GM12878 (cell line): Measurements from ENCODE around the gene ZNF410. TPM values are rescaled to one million over a fixed set of nuclear protein-coding genes. Genes with fewer than 3 reads are reported as not detected.

Experiments used
- ATAC-seq: fragments of 200-7000 bp; cut with Tn5 transposase; 3 replicates; pipeline ENCODE4 v1.9.1; 2020; ENCODE audit warnings: mild to moderate bottlenecking, moderate library complexity
- BruUV-seq: library from RNA; stranded (reverse); fragments of 400-500 nt; replicated peaks from 2 replicates; lab custom pipeline; 2021; lab: Mats Ljungman, UMichigan
- CTCF ChIA-PET: fragments of 300-600 bp; sonication (Branson Sonifier 250); formaldehyde crosslinking; extraction: SDS; loops from one replicate; lab custom pipeline; 2021; ENCODE audit warnings: inconsistent platforms; lab: Yijun Ruan, JAX
- POLR2A ChIA-PET: fragments of 350-600 bp; formaldehyde crosslinking; extraction: SDS; loops from one replicate; lab custom pipeline; 2021; ENCODE audit warnings: inconsistent platforms; lab: Charles Lee
- RAD21 ChIA-PET: fragments of 300-600 bp; sonication (Branson Sonifier 250); formaldehyde crosslinking; loops from one replicate; lab custom pipeline; 2023; ENCODE audit warnings: antibody characterized with exemption; ENCODE audit not compliant: unreplicated experiment; lab: Charles Lee
- SMC1A ChIA-PET: fragments of 300-600 bp; sonication (Branson Sonifier 250); formaldehyde crosslinking; loops from one replicate; lab custom pipeline; 2023; ENCODE audit not compliant: unreplicated experiment, uncharacterized antibody; lab: Charles Lee
- DNase-seq: peaks from one replicate; pipeline ENCODE4 v3.0.0-alpha.2; 2011; ENCODE audit warnings: low read depth, low spot score
- FAIRE-seq: peaks from 3 replicates; lab custom pipeline; 2011; peaks lifted over from hg19 to GRCh38; lab: Jason Lieb, UNC
- H2AFZ ChIP-seq: 2 replicates; pipeline ENCODE4 v1.6.0; 2011; ENCODE audit warnings: low read depth, low read length, control low read depth; ENCODE audit not compliant: control insufficient read depth
- H3K27ac ChIP-seq: 2 replicates; pipeline ENCODE4 v1.5.1; 2011; ENCODE audit warnings: control low read depth; ENCODE audit not compliant: control insufficient read depth, insufficient read depth
- H3K27me3 ChIP-seq, 2 experiments: replicated peaks in 1 of 2; 2 replicates each; pipeline versions ENCODE4 v1.6.0 to v1.6.1; 2011; ENCODE audit warnings: low read length in 1 of 2; ENCODE audit not compliant: control insufficient read depth in 2 of 2, insufficient read depth in 2 of 2
- H3K36me3 ChIP-seq, 2 experiments: 2 replicates each; pipeline ENCODE4 v1.5.1; 2011; ENCODE audit warnings: low read length in 1 of 2; ENCODE audit not compliant: control insufficient read depth in 2 of 2, insufficient read depth in 2 of 2
- H3K4me1 ChIP-seq: 2 replicates; pipeline ENCODE4 v1.6.1; 2011; ENCODE audit warnings: mild to moderate bottlenecking, low read length, moderate library complexity, mixed read lengths; ENCODE audit not compliant: control insufficient read depth, insufficient read depth
- H3K4me2 ChIP-seq: 2 replicates; pipeline ENCODE4 v1.6.0; 2011; ENCODE audit warnings: control low read depth; ENCODE audit not compliant: control insufficient read depth, insufficient read depth
- H3K4me3 ChIP-seq: fragments of 200-600 bp; sonication (generic); 2 replicates; pipeline ENCODE4 v1.5.1; 2016
- H3K79me2 ChIP-seq: 2 replicates; pipeline ENCODE4 v1.6.0; 2011; ENCODE audit warnings: low read length; ENCODE audit not compliant: control insufficient read depth, insufficient read depth
- H3K9ac ChIP-seq: 2 replicates; pipeline ENCODE4 v1.8.0; 2011; ENCODE audit warnings: low read length, control low read depth, mixed read lengths; ENCODE audit not compliant: control insufficient read depth, insufficient read depth
- H3K9me3 ChIP-seq: replicated peaks from 3 replicates; pipeline ENCODE4 v1.5.1; 2011; ENCODE audit warnings: mild to moderate bottlenecking, low read length; ENCODE audit not compliant: control insufficient read depth, insufficient read depth
- H4K20me1 ChIP-seq: 2 replicates; pipeline ENCODE4 v1.6.0; 2011; ENCODE audit not compliant: control insufficient read depth, insufficient read depth
- ASH2L ChIP-seq: fragments of 300-600, 200-600 bp; sonication (generic); IDR thresholded peaks from 2 replicates; pipeline ENCODE4 v1.6.1; 2017; ENCODE audit warnings: low read depth, mild to moderate bottlenecking, borderline replicate concordance
- ATF3 ChIP-seq: IDR thresholded peaks from 2 replicates; pipeline ENCODE4 v1.6.1; 2011; ENCODE audit warnings: low read depth, mild to moderate bottlenecking, low read length, moderate library complexity, borderline replicate concordance; ENCODE audit errors: extremely low read depth
- BCL3 ChIP-seq: IDR thresholded peaks from 2 replicates; pipeline ENCODE4 v1.6.1; 2011; ENCODE audit warnings: borderline replicate concordance, low read depth, mild to moderate bottlenecking, moderate library complexity, low read length; ENCODE audit not compliant: insufficient read depth, poor library complexity, severe bottlenecking
- DPF2 ChIP-seq: fragments of 450-650 bp; IDR thresholded peaks from 2 replicates; pipeline ENCODE4 v1.6.1; 2017; ENCODE audit warnings: mild to moderate bottlenecking
- EP300 ChIP-seq, 2 experiments: fragments of 150-350 bp in 1 of 2; IDR thresholded peaks; 2 replicates each; pipeline ENCODE4 v1.6.1; 2011 to 2012; ENCODE audit warnings: low read depth in 2 of 2, low read length in 2 of 2, borderline replicate concordance in 1 of 2, improper control_type of control experiment in 1 of 2, inconsistent platforms in 1 of 2; ENCODE audit not compliant: control insufficient read depth in 1 of 2
- IKZF1 ChIP-seq: fragments of 450-650 bp; conservative IDR thresholded peaks from 2 replicates; pipeline ENCODE4 v1.6.1; 2017; ENCODE audit warnings: antibody characterized with exemption, mild to moderate bottlenecking
- KDM1A ChIP-seq: fragments of 200-600 bp; sonication (generic); IDR thresholded peaks from 2 replicates; pipeline ENCODE4 v1.6.1; 2016; ENCODE audit warnings: borderline replicate concordance
- RB1 ChIP-seq: fragments of 450-650 bp; formaldehyde crosslinking; IDR thresholded peaks from 2 replicates; pipeline ENCODE4 v1.6.1; 2017; ENCODE audit warnings: mild to moderate bottlenecking, borderline replicate concordance
- SREBF1 ChIP-seq: IDR thresholded peaks from 2 replicates; pipeline ENCODE4 v1.6.1; 2012; ENCODE audit warnings: mild to moderate bottlenecking, low read length
- SUZ12 ChIP-seq: fragments of 200-600 bp; sonication (generic); IDR thresholded peaks from one replicate; pipeline ENCODE4 v1.6.1; 2018; ENCODE audit warnings: antibody characterized with exemption, mild to moderate bottlenecking; ENCODE audit not compliant: unreplicated experiment
- ZBTB4 ChIP-seq: fragments of 450-650 bp; formaldehyde crosslinking; IDR thresholded peaks from 2 replicates; pipeline ENCODE4 v1.4.0; 2022; ENCODE audit warnings: mild to moderate bottlenecking, moderate library complexity
- WGBS: methylation state at CpG from one replicate; pipeline ENCODE4 v1.1.6; 2016; ENCODE audit warnings: low lambda C conversion rate; ENCODE audit not compliant: insufficient replicate concordance, insufficient coverage; ENCODE audit errors: missing lambda C conversion rate; 5-methylcytosine and 5-hydroxymethylcytosine counted together
- in situ Hi-C: fragments of 300-500 bp; cut with MboI; formaldehyde crosslinking; loops from 9 replicates; pipeline ENCODE4 v1.14.3; 2018; ENCODE audit warnings: mixed read lengths
- intact Hi-C: fragments of 100-400 bp; cut with micrococcal nuclease; formaldehyde crosslinking; loops from one replicate; pipeline ENCODE4 v1.14.2; 2022; ENCODE audit not compliant: unreplicated experiment
- polyA plus RNA-seq, 11 experiments: library from polyadenylated mRNA; depleted of rRNA in 4 of 11; unstranded in 6 of 11; stranded (reverse) in 5 of 11; fragments of >200 nt; fragmentation: Nextera tagmentation in 4 of 11; fragmentation: Illumina TruSeq in 1 of 11; extraction: Ambion mirVana in 4 of 11; extraction: Trizol in 1 of 11; gene quantifications; 1 replicate in 1 of 11; 2 replicates in 10 of 11; pipeline versions ENCODE4 v1.2.1 to v1.2.3, GENCODE V29; 2011 to 2016; ENCODE audit warnings: inconsistent platforms in 2 of 11, missing spikeins in 2 of 11, low read depth in 1 of 11
- total RNA-seq, 4 experiments: library from RNA; depleted of rRNA in 3 of 4; stranded (reverse); fragments of >200 nt in 3 of 4; fragmentation: Illumina TruSeq in 1 of 4; extraction: Trizol in 1 of 4; gene quantifications; 2 replicates each; pipeline versions ENCODE4 v1.2.1 to v1.2.3, GENCODE V29; 2013 to 2021
- TF ChIP-seq, protein P1 (sequence below): fragments of 450-650 bp; IDR thresholded peaks from 2 replicates; pipeline ENCODE4 v1.6.1; 2014; ENCODE audit warnings: mild to moderate bottlenecking

Gene ZNF410
- total and polyA plus RNA-seq, 10 of the 15 experiments (the other 5 are each of a cell fraction or from before 2014, with no cell fraction given) = 31.2 to 56.6 (median 47.7) TPM

DNA sequence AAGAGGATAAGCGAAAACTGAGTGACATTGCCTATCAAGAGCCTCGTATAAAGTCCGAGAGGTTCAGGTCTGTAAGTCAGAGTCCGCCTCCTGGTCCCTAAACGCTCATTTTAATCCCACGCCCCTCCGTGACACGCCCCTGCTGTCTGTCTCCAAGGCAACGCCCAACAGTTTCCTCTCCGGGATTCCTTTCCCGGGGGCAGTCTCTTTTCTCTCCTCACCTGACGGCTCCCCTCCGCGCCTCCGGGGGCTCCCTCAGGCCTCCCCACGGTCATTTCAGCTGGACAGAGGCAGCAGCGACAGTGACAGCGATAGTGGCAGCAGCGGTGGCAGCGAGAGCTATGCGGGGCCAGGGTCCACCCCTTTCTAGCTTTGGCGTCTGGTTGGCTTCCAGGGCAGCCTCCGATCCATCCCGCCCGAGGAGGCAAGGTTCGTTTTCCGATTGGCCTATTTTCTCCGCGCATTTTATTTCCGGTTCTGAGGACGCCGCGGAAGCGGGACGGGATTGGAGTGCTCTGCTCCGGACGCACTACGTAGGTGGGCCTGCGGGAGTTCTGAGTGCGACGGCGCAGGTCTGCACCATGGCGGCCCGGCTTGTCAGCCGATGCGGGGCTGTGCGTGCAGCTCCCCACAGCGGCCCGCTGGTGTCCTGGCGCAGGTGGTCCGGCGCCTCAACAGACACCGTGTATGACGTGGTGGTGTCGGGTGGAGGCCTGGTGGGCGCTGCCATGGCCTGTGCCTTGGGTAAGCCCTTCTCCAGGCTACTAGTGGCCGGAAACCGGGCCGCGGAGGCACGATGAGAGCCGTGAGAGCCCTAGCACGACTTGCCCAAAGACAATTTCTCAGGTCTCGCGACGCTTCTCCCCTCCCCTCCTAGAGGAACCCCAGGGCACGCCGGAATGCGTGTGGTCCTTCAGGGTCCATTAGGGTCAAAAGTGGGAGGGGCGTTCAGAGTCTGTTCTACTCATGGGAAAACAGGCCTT lies 63.4 kb downstream of the ZNF410 start, which contains the start of the genes COQ6 and FAM161B:
Gene COQ6 (plus strand): TSS at position 551 of the 983 bp plus-strand sequence. CDS start 31 bp downstream, at position 582.
Gene FAM161B (minus strand): TSS at position 343 of the 983 bp plus-strand sequence. CDS start 68 bp downstream, at position 275.
- Histone ChIP-seq H3K27me3 (no peaks in the 10 kb centered on the region), H2AFZ (peak within 1 kb of the TSS; percentile 95), H3K9me3 (no peaks in the 10 kb centered on the region), H3K79me2 (peaks cover 4% of the 10 kb centered on the region), H3K9ac (peak within 1 kb of the TSS; percentile 72), H3K36me3 (no peaks in the 10 kb centered on the region; a peak in 2 of 4 replicates), H3K4me2 (peak within 1 kb of the TSS; percentile 75), H4K20me1 (no peaks in the 10 kb centered on the region), H3K4me1 (peaks cover 13% of the 10 kb centered on the region), H3K4me3 (peak within 1 kb of the TSS; percentile 92), H3K27ac (peak within 1 kb of the TSS; percentile 74)
- FAIRE-seq (peak; percentile 99), ATAC-seq (peak; percentile 96), DNase-seq (peak; percentile 90)
- RAD21 ChIA-PET = interaction anchor here (0.7 to 1.3 kb wide), 4 partner anchors 8 to 221 kb away, joined by 3 read pairs; no protein-coding TSS in a partner anchor
- CTCF ChIA-PET = interaction anchor here (0.6 to 1.0 kb wide), 6 partner anchors 9 to 669 kb away, joined by 3 read pairs; no protein-coding TSS in a partner anchor
- SMC1A ChIA-PET = interaction anchor here (0.7 to 1.0 kb wide), 2 partner anchors 20 to 120 kb away, joined by 3 read pairs; no protein-coding TSS in a partner anchor
- in situ Hi-C loops = no loop called here
- POLR2A ChIA-PET = interaction anchor here (0.8 kb wide), 1 partner anchor 9 kb away, joined by 3 read pairs; no protein-coding TSS in a partner anchor
- TSS peak; percentile 75 for BruUV-seq
- intact Hi-C loops = loop anchor here (1.0 kb wide), 1 partner anchor 64 kb away; the partner anchor contains the start of gene ZNF410
- WGBS = under 1% methylated on average over 70 of the region's 70 CpGs
- TF ChIP-seq ZBTB4 (CRISPR knock-in tag) (no peak), KDM1A (no peak), ATF3 (no peak), IKZF1 (peak; percentile 81), BCL3 (no peak), DPF2 (no peak; the same call in none of the 2 replicates), RB1 (peak; percentile 44), SUZ12 (no peak), ASH2L (peak; percentile 48; the same call in 1 of the 2 replicates), EP300 (IDR thresholded peaks at IDR 0.05; ENCODE audit: borderline replicate concordance in 1 of 2, control insufficient read depth in 1 of 2, low read depth in 2 of 2, low read length in 2 of 2) (no peak), SREBF1 (no peak)
- TF ChIP-seq, protein P1, sequence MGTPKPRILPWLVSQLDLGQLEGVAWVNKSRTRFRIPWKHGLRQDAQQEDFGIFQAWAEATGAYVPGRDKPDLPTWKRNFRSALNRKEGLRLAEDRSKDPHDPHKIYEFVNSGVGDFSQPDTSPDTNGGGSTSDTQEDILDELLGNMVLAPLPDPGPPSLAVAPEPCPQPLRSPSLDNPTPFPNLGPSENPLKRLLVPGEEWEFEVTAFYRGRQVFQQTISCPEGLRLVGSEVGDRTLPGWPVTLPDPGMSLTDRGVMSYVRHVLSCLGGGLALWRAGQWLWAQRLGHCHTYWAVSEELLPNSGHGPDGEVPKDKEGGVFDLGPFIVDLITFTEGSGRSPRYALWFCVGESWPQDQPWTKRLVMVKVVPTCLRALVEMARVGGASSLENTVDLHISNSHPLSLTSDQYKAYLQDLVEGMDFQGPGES = peak; percentile 11; the same call in 1 of the 2 replicates
